Fibroblast of mammary gland (primary cell): ENCODE data around the gene ACADS.

ENCODE experiments used
- DNase-seq: peaks from one replicate; pipeline ENCODE4 v3.0.0-alpha.2; 2010; ENCODE audit warnings: low read depth
- H3K4me3 ChIP-seq: 2 replicates; pipeline ENCODE4 v1.5.1; 2011; ENCODE audit warnings: low read depth, mild to moderate bottlenecking, low read length, moderate library complexity; ENCODE audit not compliant: control insufficient read depth
- CTCF ChIP-seq: conservative IDR thresholded peaks from 2 replicates; pipeline ENCODE4 v1.5.1; 2011; ENCODE audit warnings: low read depth, low read length, inconsistent platforms; ENCODE audit not compliant: control insufficient read depth, insufficient read depth

Gene ACADS

GRCh38 chr12:120787889-120788288 is 62.3 kb downstream of the ACADS start:
- TF ChIP-seq CTCF = no peak
- no peak overlapping the region for H3K4me3 ChIP-seq
- DNase-seq = no peak
